ENCODE data around the gene RBM27. TPM values are rescaled to one million over a fixed set of nuclear protein-coding genes. Genes with fewer than 3 reads are reported as not detected.
"Not testable (repeated sequence)": the region's sequence is repeated elsewhere in the genome, so short reads cannot be mapped to it uniquely, and the experiment has no call there.

The RBM27 gene, protein sequence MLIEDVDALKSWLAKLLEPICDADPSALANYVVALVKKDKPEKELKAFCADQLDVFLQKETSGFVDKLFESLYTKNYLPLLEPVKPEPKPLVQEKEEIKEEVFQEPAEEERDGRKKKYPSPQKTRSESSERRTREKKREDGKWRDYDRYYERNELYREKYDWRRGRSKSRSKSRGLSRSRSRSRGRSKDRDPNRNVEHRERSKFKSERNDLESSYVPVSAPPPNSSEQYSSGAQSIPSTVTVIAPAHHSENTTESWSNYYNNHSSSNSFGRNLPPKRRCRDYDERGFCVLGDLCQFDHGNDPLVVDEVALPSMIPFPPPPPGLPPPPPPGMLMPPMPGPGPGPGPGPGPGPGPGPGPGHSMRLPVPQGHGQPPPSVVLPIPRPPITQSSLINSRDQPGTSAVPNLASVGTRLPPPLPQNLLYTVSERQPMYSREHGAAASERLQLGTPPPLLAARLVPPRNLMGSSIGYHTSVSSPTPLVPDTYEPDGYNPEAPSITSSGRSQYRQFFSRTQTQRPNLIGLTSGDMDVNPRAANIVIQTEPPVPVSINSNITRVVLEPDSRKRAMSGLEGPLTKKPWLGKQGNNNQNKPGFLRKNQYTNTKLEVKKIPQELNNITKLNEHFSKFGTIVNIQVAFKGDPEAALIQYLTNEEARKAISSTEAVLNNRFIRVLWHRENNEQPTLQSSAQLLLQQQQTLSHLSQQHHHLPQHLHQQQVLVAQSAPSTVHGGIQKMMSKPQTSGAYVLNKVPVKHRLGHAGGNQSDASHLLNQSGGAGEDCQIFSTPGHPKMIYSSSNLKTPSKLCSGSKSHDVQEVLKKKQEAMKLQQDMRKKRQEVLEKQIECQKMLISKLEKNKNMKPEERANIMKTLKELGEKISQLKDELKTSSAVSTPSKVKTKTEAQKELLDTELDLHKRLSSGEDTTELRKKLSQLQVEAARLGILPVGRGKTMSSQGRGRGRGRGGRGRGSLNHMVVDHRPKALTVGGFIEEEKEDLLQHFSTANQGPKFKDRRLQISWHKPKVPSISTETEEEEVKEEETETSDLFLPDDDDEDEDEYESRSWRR
- 10 to 100 TPM; 23.2 to 24.9 TPM for total RNA-seq
- 10 to 100 TPM in 1 of 2 donors, 1 to 10 TPM in 1; 7.3 to 10.5 TPM for polyA plus RNA-seq
- long read RNA-seq, donor 1, partial matches to known transcripts = 25 of 32 reads
- long read RNA-seq, donor 1, other reads (novel, unspliced or antisense) = 7 of 32 reads
- long read RNA-seq, donor 2, full-length matches to known transcripts = 3 of 14 reads
- long read RNA-seq, donor 2, partial matches to known transcripts = 5 of 14 reads
- long read RNA-seq, donor 2, other reads (novel, unspliced or antisense) = 6 of 14 reads

DNA sequence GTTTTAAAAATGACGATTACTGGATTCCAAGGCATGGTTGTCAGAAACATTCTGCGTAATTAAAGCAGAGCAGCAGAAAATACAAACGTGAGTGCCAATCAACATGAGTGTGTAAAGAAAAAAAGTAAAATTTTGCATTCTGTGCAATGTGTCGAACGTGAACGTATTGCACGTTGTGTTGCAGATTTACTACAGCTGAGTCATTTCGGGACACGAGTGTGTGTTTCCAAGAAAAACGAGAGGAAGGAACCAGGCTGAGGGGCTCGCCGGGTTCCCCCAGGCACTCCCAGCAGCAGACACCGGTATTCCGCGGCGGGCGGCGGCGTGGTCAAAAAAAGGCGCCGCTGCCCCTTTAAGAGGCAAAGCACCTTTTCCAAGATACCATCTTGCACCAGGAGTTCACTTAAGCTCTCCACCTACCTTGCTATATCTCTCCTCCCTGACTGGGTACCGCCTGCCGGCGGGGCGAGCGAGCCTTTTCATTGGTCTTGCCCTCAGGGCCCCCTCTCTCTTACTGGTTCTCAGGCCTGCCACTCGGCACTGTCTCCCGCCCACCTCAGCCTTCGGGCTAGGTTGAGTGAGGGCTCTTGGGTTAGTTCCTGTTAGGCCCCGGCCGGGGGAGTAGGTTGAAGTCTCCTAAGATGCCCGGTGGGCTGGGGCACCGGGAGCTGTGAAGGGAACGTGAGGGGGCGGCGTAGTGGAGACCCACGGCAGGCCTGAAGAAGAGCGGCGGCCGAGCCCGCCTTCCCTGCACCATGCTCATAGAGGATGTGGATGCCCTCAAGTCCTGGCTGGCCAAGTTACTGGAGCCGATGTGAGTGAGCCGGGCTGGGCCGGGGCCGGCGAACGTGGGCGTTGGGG lies at the start of gene RBM27:
Gene RBM27, plus strand, starts transcription at position 595 of the 861 bp plus-strand sequence. Its CDS starts 161 bp downstream, at position 756.
- peaks cover 0 to 4% of the 10 kb centered on the region in 2 donors for H3K4me1 ChIP-seq (ENCODE audit: control insufficient read depth in 1 of 2, insufficient read depth in 2 of 2, low read length in 2 of 2)

GRCh38 chr5:146158255-146158654 lies 45.1 kb upstream of the RBM27 start:
- Histone ChIP-seq H3K9me3 (ENCODE audit: control insufficient read depth, low read length) (no peaks in the 10 kb centered on the region), H3K4me3 (ENCODE audit: low read length in 2 of 2) (no peak overlapping the region), H3K27ac (ENCODE audit: low read depth in 1 of 2, low read length in 2 of 2) (no peak overlapping the region), H3K27me3 (ENCODE audit: control insufficient read depth in 1 of 2, insufficient read depth in 2 of 2, low read length in 1 of 2) (no peaks in the 10 kb centered on the region), H3K4me1 (ENCODE audit: control insufficient read depth in 1 of 2, insufficient read depth in 2 of 2, low read length in 2 of 2) (no peaks in the 10 kb centered on the region), H3K36me3 (ENCODE audit: control insufficient read depth in 1 of 2, insufficient read depth in 2 of 2, low read length in 1 of 2) (peaks cover 2% of the 10 kb centered on the region in 2 donors)
- ATAC-seq (ENCODE audit: low FRiP score) (no peak), DNase-seq (no peak)
- intact Hi-C loops (cut with DNase I) = no loop called here

More for the DNA sequence above, at the start of gene RBM27:
- WGBS, 2 donors = 1% methylated on average over 47 to 48 of the region's 48 CpGs
- H3K36me3 ChIP-seq (ENCODE audit: control insufficient read depth in 1 of 2, insufficient read depth in 2 of 2, low read length in 1 of 2) = no peaks in the 10 kb centered on the region
- ATAC-seq (ENCODE audit: low FRiP score) (peak; percentile 100), DNase-seq (peak; percentile 97 to 98)
- intact Hi-C loops (cut with DNase I) = loop anchor here in 1 of 2 donors (1.0 to 5.0 kb wide), 2 partner anchors 21 to 39 kb away; partner anchors contain the start of gene LARS1
- peak within 1 kb of the TSS; percentile 81 to 97 for H3K4me3 ChIP-seq (ENCODE audit: low read length in 2 of 2)
- no peaks in the 10 kb centered on the region for H3K27me3 ChIP-seq (ENCODE audit: control insufficient read depth in 1 of 2, insufficient read depth in 2 of 2, low read length in 1 of 2)
- H3K9me3 ChIP-seq (ENCODE audit: control insufficient read depth, low read length) = no peaks in the 10 kb centered on the region
- H3K27ac ChIP-seq (ENCODE audit: low read depth in 1 of 2, low read length in 2 of 2) = peak within 1 kb of the TSS in 1 of 2 donors; percentile 74

DNA sequence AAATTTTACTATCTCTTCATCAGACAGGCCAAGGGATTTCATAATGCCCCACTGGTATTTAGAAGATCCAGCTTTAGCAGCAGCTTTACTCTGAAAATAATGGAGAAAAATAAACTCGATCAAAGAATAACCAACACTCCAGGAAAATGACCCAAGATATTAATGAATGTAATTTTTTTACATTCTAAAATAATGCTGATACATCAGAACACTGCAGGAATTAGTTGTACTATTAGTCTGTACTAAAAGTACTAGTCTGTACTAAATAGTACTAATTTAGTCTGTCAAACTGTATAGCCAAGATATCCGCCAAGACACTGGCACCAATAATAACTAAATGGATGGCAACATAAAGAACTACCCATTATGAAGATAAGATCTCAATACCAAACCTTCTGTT lies 39.0 kb upstream of the RBM27 start:
- H3K4me3 ChIP-seq (ENCODE audit: low read length in 2 of 2) = no peak overlapping the region
- H3K27me3 ChIP-seq (ENCODE audit: control insufficient read depth in 1 of 2, insufficient read depth in 2 of 2, low read length in 1 of 2) = no peaks in the 10 kb centered on the region
- no peaks in the 10 kb centered on the region for H3K9me3 ChIP-seq (ENCODE audit: control insufficient read depth, low read length)
- H3K4me1 ChIP-seq (ENCODE audit: control insufficient read depth in 1 of 2, insufficient read depth in 2 of 2, low read length in 2 of 2) = no peaks in the 10 kb centered on the region
- intact Hi-C loops (cut with DNase I) = no loop called here
- ATAC-seq (ENCODE audit: low FRiP score) (no peak), DNase-seq (no peak)
- peaks cover 3 to 8% of the 10 kb centered on the region in 2 donors for H3K36me3 ChIP-seq (ENCODE audit: control insufficient read depth in 1 of 2, insufficient read depth in 2 of 2, low read length in 1 of 2)
- no peak overlapping the region for H3K27ac ChIP-seq (ENCODE audit: low read depth in 1 of 2, low read length in 2 of 2)
- WGBS, 2 donors = 95 to 98% methylated on average over 2 of the region's 2 CpGs

- WGBS, 2 donors = 25% methylated on average over 1 of the region's 1 CpG
- no peak overlapping the region for H3K4me3 ChIP-seq (ENCODE audit: low read length in 2 of 2)
- no peaks in the 10 kb centered on the region for H3K9me3 ChIP-seq (ENCODE audit: control insufficient read depth, low read length)
- no peaks in the 10 kb centered on the region for H3K27me3 ChIP-seq (ENCODE audit: control insufficient read depth in 1 of 2, insufficient read depth in 2 of 2, low read length in 1 of 2)
- DNase-seq (no peak), ATAC-seq (ENCODE audit: low FRiP score) (no peak)
- H3K27ac ChIP-seq (ENCODE audit: low read depth in 1 of 2, low read length in 2 of 2) = no peak overlapping the region
- peaks cover 3 to 11% of the 10 kb centered on the region in 2 donors for H3K36me3 ChIP-seq (ENCODE audit: control insufficient read depth in 1 of 2, insufficient read depth in 2 of 2, low read length in 1 of 2)
- H3K4me1 ChIP-seq (ENCODE audit: control insufficient read depth in 1 of 2, insufficient read depth in 2 of 2, low read length in 2 of 2) = no peaks in the 10 kb centered on the region
- intact Hi-C loops (cut with DNase I) = loop anchor here in 1 of 2 donors (5.0 kb wide), 1 partner anchor 107 kb away; no protein-coding TSS in a partner anchor
These were observed 37.9 kb upstream of the RBM27 start for GRCh38 chr5:146165460-146165859.

DNA sequence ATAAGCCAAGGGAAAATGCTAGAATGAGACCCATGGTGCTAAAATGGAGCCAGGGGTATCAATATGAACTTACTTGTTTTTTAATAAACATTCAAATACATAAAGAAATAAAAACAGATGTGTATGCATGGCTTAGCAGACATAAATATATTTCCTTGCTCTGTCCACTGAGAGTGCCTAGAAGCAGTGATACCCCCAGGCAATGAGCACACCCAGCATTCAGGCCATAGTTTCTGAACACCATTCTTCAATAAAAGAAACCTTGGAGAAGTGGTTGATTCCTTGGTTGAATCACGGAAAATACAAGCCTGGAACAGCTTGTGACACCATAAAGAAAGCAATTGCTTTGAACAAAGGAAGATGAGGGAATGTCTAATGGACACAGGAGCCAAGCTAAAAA lies 37.5 kb upstream of the RBM27 start:
- WGBS, 2 donors = 73 to 77% methylated on average over 1 of the region's 1 CpG
- Histone ChIP-seq H3K27ac (ENCODE audit: low read depth in 1 of 2, low read length in 2 of 2) (no peak overlapping the region), H3K27me3 (ENCODE audit: control insufficient read depth in 1 of 2, insufficient read depth in 2 of 2, low read length in 1 of 2) (no peaks in the 10 kb centered on the region), H3K4me1 (ENCODE audit: control insufficient read depth in 1 of 2, insufficient read depth in 2 of 2, low read length in 2 of 2) (no peaks in the 10 kb centered on the region), H3K9me3 (ENCODE audit: control insufficient read depth, low read length) (no peaks in the 10 kb centered on the region), H3K36me3 (ENCODE audit: control insufficient read depth in 1 of 2, insufficient read depth in 2 of 2, low read length in 1 of 2) (peaks cover 3 to 11% of the 10 kb centered on the region in 2 donors), H3K4me3 (ENCODE audit: low read length in 2 of 2) (no peak overlapping the region)
- ATAC-seq (ENCODE audit: low FRiP score) = no peak
- DNase-seq = no peak
- intact Hi-C loops (cut with DNase I) = loop anchor here in 1 of 2 donors (5.0 kb wide), 1 partner anchor 106 kb away; no protein-coding TSS in a partner anchor

DNA sequence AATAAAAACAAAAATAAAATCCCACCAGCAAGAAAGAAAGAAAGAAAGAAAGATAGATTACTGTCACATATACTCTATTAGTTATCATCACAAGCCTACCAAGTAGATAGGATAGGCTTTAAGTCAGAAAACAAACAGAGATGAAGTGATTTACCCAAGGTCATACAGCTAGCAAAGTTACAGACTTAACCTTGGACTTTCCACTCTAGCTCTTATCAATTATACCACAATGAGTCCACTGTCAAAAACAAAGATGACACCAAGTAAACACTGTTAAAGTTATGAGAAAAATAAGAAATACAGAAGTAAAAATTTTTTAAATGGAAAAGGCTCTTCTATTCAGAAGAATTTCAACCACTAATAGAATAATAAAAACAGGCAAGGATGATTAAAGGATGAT lies 34.3 kb upstream of the RBM27 start:
- DNase-seq = no peak
- no peak overlapping the region for H3K4me3 ChIP-seq (ENCODE audit: low read length in 2 of 2)
- ATAC-seq (ENCODE audit: low FRiP score) = no peak
- H3K27ac ChIP-seq (ENCODE audit: low read depth in 1 of 2, low read length in 2 of 2) = no peak overlapping the region
- intact Hi-C loops (cut with DNase I) = loop anchor here in 1 of 2 donors (5.0 kb wide), 1 partner anchor 103 kb away; no protein-coding TSS in a partner anchor
- no peaks in the 10 kb centered on the region for H3K4me1 ChIP-seq (ENCODE audit: control insufficient read depth in 1 of 2, insufficient read depth in 2 of 2, low read length in 2 of 2)
- H3K27me3 ChIP-seq (ENCODE audit: control insufficient read depth in 1 of 2, insufficient read depth in 2 of 2, low read length in 1 of 2) = no peaks in the 10 kb centered on the region
- H3K9me3 ChIP-seq (ENCODE audit: control insufficient read depth, low read length) = no peaks in the 10 kb centered on the region
- peaks cover 3 to 8% of the 10 kb centered on the region in 2 donors for H3K36me3 ChIP-seq (ENCODE audit: control insufficient read depth in 1 of 2, insufficient read depth in 2 of 2, low read length in 1 of 2)

DNA sequence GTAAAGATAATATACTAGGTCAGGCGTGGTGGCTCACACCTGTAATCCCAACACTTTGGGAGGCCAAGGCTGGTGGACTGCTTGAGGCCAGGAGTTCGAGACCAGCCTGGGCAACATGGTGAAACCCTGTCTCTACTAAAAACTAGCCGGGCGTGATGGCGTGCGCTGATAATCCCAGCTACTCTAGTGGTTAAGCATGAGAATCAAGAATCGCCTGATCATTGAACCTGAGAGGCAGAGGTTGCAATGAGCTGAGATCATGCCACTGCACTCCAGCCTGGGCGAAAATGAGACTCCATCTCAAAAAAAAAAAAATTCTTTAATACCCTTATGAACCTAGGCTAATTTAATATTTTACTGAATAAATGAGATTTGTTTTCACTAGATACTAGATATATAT lies 30.4 kb upstream of the RBM27 start:
- H3K27ac ChIP-seq (ENCODE audit: low read depth in 1 of 2, low read length in 2 of 2); DNase-seq; H3K4me1 ChIP-seq (ENCODE audit: control insufficient read depth in 1 of 2, insufficient read depth in 2 of 2, low read length in 2 of 2); ATAC-seq (ENCODE audit: low FRiP score); H3K27me3 ChIP-seq (ENCODE audit: control insufficient read depth in 1 of 2, insufficient read depth in 2 of 2, low read length in 1 of 2); H3K4me3 ChIP-seq (ENCODE audit: low read length in 2 of 2); H3K9me3 ChIP-seq (ENCODE audit: control insufficient read depth, low read length); H3K36me3 ChIP-seq (ENCODE audit: control insufficient read depth in 1 of 2, insufficient read depth in 2 of 2, low read length in 1 of 2); intact Hi-C loops (cut with DNase I): not testable (repeated sequence)
- 85 to 98% methylated on average over 8 of the region's 8 CpGs for WGBS, 2 donors

Data from aorta (tissue), 5 donors.